Iris pigment epithelial cell (primary cell): Measurements from ENCODE around the gene UBASH3B.

Source experiments
- DNase-seq: peaks from one replicate; pipeline ENCODE4 v3.0.0-alpha.2; 2011; ENCODE audit warnings: low read depth

Gene UBASH3B

GRCh38 chr11:122754553-122755322 lies 99.2 kb downstream of the UBASH3B start:
- DNase-seq = peak; percentile 20

GRCh38 chr11:122755409-122755808 lies 99.9 kb downstream of the UBASH3B start:
- DNase-seq = no peak

DNA sequence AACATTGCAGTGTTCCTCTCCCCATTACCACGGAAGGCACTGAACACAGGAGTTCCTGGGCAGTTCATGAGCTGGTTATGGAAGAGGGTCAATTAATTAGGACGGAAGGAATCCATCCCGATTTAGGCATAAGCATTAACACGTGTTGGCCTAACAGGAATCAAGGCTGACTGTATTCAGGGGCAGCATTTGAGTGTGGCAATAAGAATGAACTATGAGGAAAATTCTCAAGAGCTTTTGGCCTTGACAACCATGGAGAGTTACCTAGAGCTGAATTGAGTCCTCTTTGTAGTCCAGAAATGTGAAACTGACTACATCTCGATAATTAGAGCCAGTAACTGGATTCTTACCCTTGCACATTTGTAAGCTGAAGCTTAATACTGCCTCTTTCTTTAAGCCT lies 100.4 kb downstream of the UBASH3B start:
- no peak for DNase-seq

DNA sequence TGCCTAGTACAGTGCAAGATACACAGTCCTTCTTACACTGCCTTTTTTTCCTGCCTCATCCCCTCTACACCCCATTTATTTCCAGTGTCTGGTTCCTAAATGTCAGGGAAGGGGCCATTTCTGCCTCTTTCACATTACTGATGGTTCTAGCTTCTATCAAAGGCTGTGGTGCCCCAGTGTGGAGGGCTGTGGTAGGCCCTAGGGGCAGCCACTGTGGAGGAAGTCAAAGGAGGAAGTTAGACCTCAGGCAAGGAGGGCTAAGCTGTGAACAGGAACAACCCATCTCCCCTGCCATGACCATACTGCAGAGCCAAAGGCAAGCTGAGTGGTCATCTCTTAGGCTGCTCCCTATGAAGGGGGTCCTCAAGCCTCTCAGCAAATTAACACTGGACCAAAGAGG lies 100.9 kb downstream of the UBASH3B start:
- DNase-seq = no peak

GRCh38 chr11:122757201-122757600 lies 101.7 kb downstream of the UBASH3B start:
- no peak for DNase-seq

DNA sequence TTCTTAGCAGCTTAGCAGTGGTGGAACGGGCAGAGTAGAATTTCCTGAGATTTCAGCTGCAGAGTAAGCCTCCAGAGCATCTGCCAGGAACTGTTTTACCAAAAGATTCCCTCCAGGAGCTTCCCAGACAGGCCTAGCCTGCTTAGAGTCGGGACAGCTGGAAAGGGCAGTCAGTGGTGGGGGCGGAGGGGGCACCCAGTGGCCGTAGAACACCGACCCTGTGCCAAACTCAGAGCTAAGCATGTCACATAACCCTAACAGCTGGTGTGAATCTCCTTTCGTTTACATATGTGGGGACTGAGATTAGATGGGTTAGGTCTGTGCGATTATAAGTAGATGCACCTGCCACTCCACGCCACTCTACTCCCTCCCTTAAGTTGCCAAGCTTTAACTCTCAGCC lies 102.8 kb downstream of the UBASH3B start:
- DNase-seq = no peak

- peak; percentile 26 for DNase-seq
Measured at GRCh38 chr11:122758974-122759373, 103.5 kb downstream of the UBASH3B start.

GRCh38 chr11:122763108-122763507 lies 107.6 kb downstream of the UBASH3B start:
- no peak for DNase-seq

- DNase-seq = no peak
Measured at GRCh38 chr11:122764371-122765090, 109.0 kb downstream of the UBASH3B start.

- no peak for DNase-seq
Measured at GRCh38 chr11:122765487-122766131, 110.1 kb downstream of the UBASH3B start.

- peak; percentile 23 for DNase-seq
Measured at GRCh38 chr11:122769126-122769780, 113.7 kb downstream of the UBASH3B start.

DNA sequence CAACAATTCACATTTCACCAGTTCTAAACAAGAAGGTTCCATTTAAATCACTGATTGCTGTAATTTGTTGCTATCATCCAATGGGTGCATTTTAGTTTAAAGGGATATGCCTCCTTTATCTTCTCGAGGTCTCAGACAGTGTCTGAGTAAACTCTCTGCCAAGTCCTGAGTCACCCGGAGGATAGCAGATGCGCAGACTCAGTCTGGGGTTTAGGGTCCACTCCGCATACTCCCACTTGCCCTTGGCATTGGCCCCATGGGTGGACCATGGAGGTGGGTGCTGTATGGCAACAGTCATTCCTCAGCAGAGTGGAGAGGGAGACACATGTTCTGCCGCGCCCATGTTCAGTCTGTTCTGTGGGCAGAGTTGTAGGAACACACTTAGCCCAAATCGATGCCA lies 117.4 kb downstream of the UBASH3B start:
- peak; percentile 69 for DNase-seq

DNA sequence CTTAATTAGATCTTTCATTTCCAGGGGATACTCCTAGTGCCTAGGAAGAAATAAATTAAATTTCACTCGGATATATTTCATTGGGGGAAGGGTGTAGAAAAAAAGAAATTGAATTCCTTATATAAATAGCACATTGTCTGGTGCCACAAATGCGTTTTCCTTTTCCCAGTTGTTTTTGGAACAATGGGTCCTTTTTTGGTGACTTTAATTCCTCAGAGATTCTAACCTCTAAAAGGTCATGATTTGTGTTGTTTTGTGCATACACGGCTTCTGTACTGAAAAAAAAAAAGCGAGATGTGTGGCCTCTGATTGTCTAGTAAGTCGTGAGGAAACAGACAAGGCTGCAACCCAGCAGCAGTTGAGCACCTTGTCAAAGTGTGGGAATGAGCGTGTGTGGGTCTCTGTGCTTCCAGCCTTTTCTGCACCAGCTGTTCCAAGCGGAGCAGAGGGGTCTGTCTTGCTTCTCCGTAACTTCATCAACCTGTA lies 118.3 kb downstream of the UBASH3B start:
- DNase-seq = no peak

GRCh38 chr11:122775675-122776271 lies 120.3 kb downstream of the UBASH3B start:
- DNase-seq = no peak

- DNase-seq = no peak
Measured at GRCh38 chr11:122776546-122776945, 121.0 kb downstream of the UBASH3B start.

- DNase-seq = no peak
Measured at GRCh38 chr11:122777343-122777742, 121.8 kb downstream of the UBASH3B start.

GRCh38 chr11:122778148-122778547 lies 122.6 kb downstream of the UBASH3B start:
- peak; percentile 23 for DNase-seq

DNA sequence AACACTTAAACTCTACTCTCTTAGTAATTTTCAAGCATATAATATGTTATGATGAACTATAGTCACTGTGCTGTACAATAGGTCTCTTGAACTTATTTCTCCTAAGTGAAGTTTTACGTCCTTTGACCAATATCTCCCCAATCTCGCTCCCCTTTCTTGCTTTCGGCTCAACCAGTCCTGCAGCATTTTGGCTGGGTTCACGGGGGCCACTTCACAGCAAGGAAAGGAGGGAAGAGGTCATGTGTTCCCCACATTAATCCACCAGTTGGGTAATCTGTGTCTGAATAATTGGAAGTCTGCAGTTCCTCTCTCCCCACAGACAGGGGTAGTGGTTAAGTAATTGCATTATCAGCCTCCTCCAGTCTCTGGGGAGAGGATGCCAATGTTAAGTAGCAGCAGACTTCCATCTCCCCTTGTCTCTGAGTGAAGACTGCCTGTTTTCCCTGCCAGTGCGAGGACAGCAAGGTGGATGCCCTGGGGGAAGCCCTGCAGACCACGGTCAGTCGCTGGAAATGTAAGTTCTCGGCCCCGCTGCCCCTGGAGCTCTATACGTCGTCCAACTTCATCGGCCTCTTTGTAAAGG lies 123.6 kb downstream of the UBASH3B start:
- no peak for DNase-seq

DNA sequence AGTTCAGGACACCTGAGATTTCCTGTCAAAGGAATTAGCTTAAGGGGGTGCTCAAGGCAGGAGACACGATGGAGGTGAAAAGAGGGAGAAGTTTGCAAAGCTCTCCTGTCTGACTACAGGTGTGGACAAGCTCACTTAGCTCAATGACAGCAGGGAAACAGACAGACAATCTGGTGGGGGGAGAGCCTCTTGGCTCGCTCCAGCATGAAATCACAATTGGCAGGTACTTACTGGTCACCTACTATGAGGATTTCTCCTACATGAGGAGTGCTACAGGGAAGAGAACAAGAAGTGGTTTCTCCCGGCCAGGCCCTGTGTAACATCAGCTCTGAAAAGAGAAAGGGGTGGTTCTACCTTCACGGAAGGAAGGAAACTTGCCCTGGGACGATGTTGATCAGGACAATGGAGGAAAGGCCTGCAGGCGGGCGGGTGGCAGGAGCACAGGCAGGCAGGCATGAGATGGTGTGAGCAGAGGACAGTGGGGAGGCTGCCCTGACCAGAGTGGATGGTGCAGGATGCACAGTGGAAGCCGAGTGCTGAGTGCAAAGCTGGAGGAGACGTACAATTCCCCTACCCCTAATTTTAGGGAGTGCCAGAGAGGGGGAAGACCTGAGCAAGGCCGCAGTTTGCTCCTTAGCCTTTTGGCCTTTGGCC lies 124.9 kb downstream of the UBASH3B start:
- DNase-seq = no peak

DNA sequence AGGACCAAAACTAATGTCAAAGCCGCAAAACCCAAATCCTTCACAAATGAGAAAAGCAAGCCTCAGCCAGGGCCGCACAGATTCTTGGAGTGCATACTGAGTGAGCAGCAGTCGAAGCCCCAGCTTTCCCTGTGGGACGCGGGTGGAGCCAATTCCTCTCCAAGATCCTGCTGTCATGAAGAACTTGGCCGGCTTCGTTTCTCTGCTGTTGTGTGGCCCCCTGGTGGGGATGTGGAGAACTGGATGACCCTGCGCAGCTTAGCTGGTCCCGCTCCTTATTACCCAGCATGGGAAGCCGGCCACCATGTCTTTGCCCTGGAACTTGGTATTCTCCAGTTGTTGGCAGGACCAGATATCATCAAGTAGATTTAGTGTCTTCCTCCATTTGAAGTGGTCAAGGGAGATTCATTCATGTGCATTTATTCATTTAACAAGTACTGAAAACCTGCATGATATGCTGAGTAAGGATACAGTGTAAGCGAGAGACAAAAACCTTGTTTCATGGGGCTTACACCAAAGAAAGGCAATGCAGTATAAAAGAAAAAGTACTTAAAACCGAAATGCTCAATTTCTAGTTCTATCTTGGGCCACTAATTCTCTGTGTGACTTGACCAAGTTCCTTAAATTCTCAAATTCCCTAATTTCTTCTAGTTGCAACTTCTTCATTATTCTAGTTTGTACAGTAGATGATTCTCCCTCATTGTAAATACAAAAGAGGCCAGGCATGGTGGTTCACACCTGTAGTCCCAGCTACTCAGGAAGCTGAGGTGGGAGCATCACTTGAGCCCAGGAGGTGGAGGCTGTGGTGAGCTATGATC lies 126.1 kb downstream of the UBASH3B start:
- peak; percentile 84 for DNase-seq
